Right ventricle myocardium superior (tissue), 1 donor: Measurements from ENCODE around the gene ZNF839. TPM values are rescaled to one million over a fixed set of nuclear protein-coding genes. Genes with fewer than 3 reads are reported as not detected.

Source experiments
- ATAC-seq: fragments of 200-7000 bp; cut with Tn5 transposase; one replicate; pipeline ENCODE4 v1.9.1; 2020; ENCODE audit warnings: mild to moderate bottlenecking; ENCODE audit not compliant: poor library complexity
- DNase-seq: peaks from one replicate; pipeline ENCODE4 v3.0.0-alpha.2; 2020
- intact Hi-C: fragments of 100-400 bp; cut with DNase I; formaldehyde crosslinking; loops from one replicate; pipeline ENCODE4 v1.11.2; 2022
- total RNA-seq: library from RNA; stranded (reverse); fragmentation: NEBNext Ultra II Directional; extraction: Animal tissue kit (Norgen Biotek cat#: 25700); gene quantifications from one replicate; pipeline ENCODE4 v1.2.1, GENCODE V29; 2021
- donor health status: DM: no; HTN: yes; CAD: no; lungs with severe emphysema.

The ZNF839 gene
- total RNA-seq, 1 donor from 2014 or later, result 7.8 TPM

GRCh38 chr14:102362545-102363181, 43.1 kb downstream of the ZNF839 start, which contains the start of the genes CINP and TECPR2:
Gene CINP (minus strand): TSS chr14:102362890. CDS start chr14:102362851, 39 bp downstream.
Gene TECPR2 (plus strand): TSS chr14:102362941. CDS start chr14:102376722, 13,781 bp downstream.
- ATAC-seq (peak; percentile 99), DNase-seq (peak; percentile 99)
- intact Hi-C loops, result no loop called here

GRCh38 chr14:102363182-102363943, 43.8 kb downstream of the ZNF839 start:
- intact Hi-C loops, result no loop called here
- ATAC-seq (peak; percentile 52), DNase-seq (no peak)

- intact Hi-C loops, result no loop called here
- DNase-seq, result no peak
- ATAC-seq, result peak; percentile 75
These were observed 50.8 kb downstream of the ZNF839 start for GRCh38 chr14:102370305-102370809.

GRCh38 chr14:102371361-102371760, 51.8 kb downstream of the ZNF839 start:
- DNase-seq (no peak), ATAC-seq (no peak)
- intact Hi-C loops, result no loop called here

GRCh38 chr14:102373110-102373509, 53.6 kb downstream of the ZNF839 start:
- ATAC-seq, result no peak
- no peak for DNase-seq
- intact Hi-C loops, result no loop called here

GRCh38 chr14:102374264-102374663, 54.7 kb downstream of the ZNF839 start:
- no peak for DNase-seq
- ATAC-seq, result no peak
- intact Hi-C loops, result no loop called here

GRCh38 chr14:102375119-102375518, 55.6 kb downstream of the ZNF839 start:
- intact Hi-C loops, result no loop called here
- no peak for ATAC-seq

GRCh38 chr14:102377696-102378095, 58.1 kb downstream of the ZNF839 start:
- ATAC-seq, result no peak

More at GRCh38 chr14:102375119-102375518, 55.6 kb downstream of the ZNF839 start:
- no peak for DNase-seq

GRCh38 chr14:102378830-102379229, 59.3 kb downstream of the ZNF839 start:
- intact Hi-C loops, result no loop called here
- ATAC-seq (no peak), DNase-seq (no peak)

More at GRCh38 chr14:102377696-102378095, 58.1 kb downstream of the ZNF839 start:
- no peak for DNase-seq
- intact Hi-C loops, result no loop called here

GRCh38 chr14:102387086-102387485, 67.5 kb downstream of the ZNF839 start:
- DNase-seq, result no peak
- ATAC-seq, result no peak
- intact Hi-C loops, result no loop called here

- ATAC-seq, result no peak
- DNase-seq, result no peak
- intact Hi-C loops, result no loop called here
These were observed 69.7 kb downstream of the ZNF839 start for GRCh38 chr14:102389246-102389645.

- DNase-seq, result no peak
- intact Hi-C loops, result no loop called here
- ATAC-seq, result no peak
These were observed 70.7 kb downstream of the ZNF839 start for GRCh38 chr14:102390064-102390855.

Other genes starting within 250 kb of the ZNF839 start
- 483 TPM for gene HSP90AA1, start 232.7 kb upstream of the ZNF839 start, total RNA-seq
- gene WDR20, start 179.8 kb upstream of the ZNF839 start, total RNA-seq, result 19.2 TPM
- gene MOK, start 14.6 kb upstream of the ZNF839 start, total RNA-seq, result 10.8 TPM
- gene CINP, start 43.1 kb downstream of the ZNF839 start, total RNA-seq, result 36.0 TPM
- gene TECPR2, start 43.2 kb downstream of the ZNF839 start, total RNA-seq, result 21.3 TPM
- 159 TPM for gene ANKRD9, start 190.0 kb downstream of the ZNF839 start, total RNA-seq